Right lobe of liver (tissue), 6 donors: ENCODE results near the gene AP1B1. TPM values are rescaled to one million over a fixed set of nuclear protein-coding genes. Genes with fewer than 3 reads are reported as not detected.

Experiments used
- ATAC-seq, 4 donors: fragments of 200-7000 bp; cut with Tn5 transposase; one replicate each; pipeline ENCODE4 v1.9.1; 2020; ENCODE audit warnings: mild to moderate bottlenecking in 4 of 4, moderate library complexity in 4 of 4
- DNase-seq, 3 donors: peaks; one replicate each; pipeline ENCODE4 v3.0.0-alpha.2; 2020
- H3K27ac ChIP-seq, 3 donors: fragments of 200-600 bp; one replicate each; pipeline ENCODE4 v1.8.0; 2022
- H3K27me3 ChIP-seq, 2 donors: fragments of 200-600 bp; one replicate each; pipeline ENCODE4 v1.8.0; 2022
- H3K36me3 ChIP-seq, 4 donors: fragments of 200-600 bp; sonication (generic) in 1 of 4; one replicate each; pipeline versions ENCODE4 v1.5.1 to v1.8.0; 2017 to 2022; ENCODE audit warnings: control low read depth in 1 of 4
- H3K4me1 ChIP-seq, 4 donors: fragments of 200-600 bp; sonication (generic) in 1 of 4; one replicate each; pipeline versions ENCODE4 v1.5.1 to v1.8.0; 2017 to 2022; ENCODE audit warnings: control low read depth in 1 of 4
- H3K4me3 ChIP-seq, 3 donors: fragments of 200-600 bp; one replicate each; pipeline ENCODE4 v1.8.0; 2022
- H3K9me3 ChIP-seq, 4 donors: fragments of 200-600 bp; sonication (generic) in 1 of 4; one replicate each; pipeline versions ENCODE4 v1.5.1 to v1.8.0; 2017 to 2022; ENCODE audit warnings: control low read depth in 1 of 4
- CTCF ChIP-seq, 4 donors: fragments of 200-600 bp in 3 of 4; fragments of 450-650 bp in 1 of 4; IDR thresholded peaks; one replicate each; pipeline versions ENCODE4 v1.5.1 to v1.8.0; 2016 to 2022; ENCODE audit warnings: antibody characterized with exemption in 4 of 4, mild to moderate bottlenecking in 2 of 4
- POLR2A ChIP-seq: fragments of 450-650 bp; IDR thresholded peaks from one replicate; pipeline ENCODE4 v1.6.1; 2017; ENCODE audit warnings: antibody characterized with exemption, mild to moderate bottlenecking
- WGBS: methylation state at CpG from one replicate; pipeline ENCODE4 v1.1.6; 2018; ENCODE audit warnings: low coverage, low lambda C conversion rate; ENCODE audit not compliant: insufficient coverage; ENCODE audit errors: missing lambda C conversion rate; 5-methylcytosine and 5-hydroxymethylcytosine counted together
- intact Hi-C, 2 donors: fragments of 100-400 bp; cut with DNase I; formaldehyde crosslinking; loops; one replicate each; pipeline versions ENCODE4 v1.11.2 to v1.14.1; 2022
- total RNA-seq, 6 experiments: library from RNA; depleted of rRNA in 2 of 6; stranded (reverse); fragments of >200 nt in 2 of 6; fragmentation: NEBNext Ultra II Directional in 3 of 6; extraction: Animal tissue kit (Norgen Biotek cat#: 25700) in 3 of 6; gene quantifications; one replicate each; pipeline versions ENCODE4 v1.1.0 to v1.2.4, GENCODE V29; 2016 to 2023
- donor health status: DM: no; HTN: yes; CAD: no.
- donor health status: DM: no; HTN: no; CAD: no.
- donor health status: DM: no; HTN: no; CAD: no.
- donor health status: DM: no; HTN: yes; CAD: no.
- donor health status: DM: no; HTN: yes; CAD: no.

AP1B1 gene
- total RNA-seq, 6 experiments from 2014 or later: 35.7 to 63.2 (median 44.4) TPM

GRCh38 chr22:29298641-29299040 is 89.7 kb downstream of the AP1B1 start:
- DNase-seq: peak in 1 of 3 donors; percentile 45
- Histone ChIP-seq H3K9me3 (no peaks in the 10 kb centered on the region), H3K27me3 (no peaks in the 10 kb centered on the region), H3K4me1 (peaks cover 0 to 20% (median 5%) of the 10 kb centered on the region in 4 donors), H3K4me3 (no peak overlapping the region), H3K36me3 (peaks cover 23 to 75% (median 51%) of the 10 kb centered on the region in 4 donors), H3K27ac (no peak overlapping the region)
- TF ChIP-seq POLR2A (no peak), CTCF (IDR thresholded peaks at IDR 0.05) (no peak)
- intact Hi-C loops: no loop called here
- 67% methylated on average over 5 of the region's 8 CpGs for WGBS
- no peak for ATAC-seq

GRCh38 chr22:29292379-29292778 is 96.0 kb downstream of the AP1B1 start:
- Histone ChIP-seq H3K27me3 (no peaks in the 10 kb centered on the region), H3K4me3 (no peak overlapping the region), H3K36me3 (peaks cover 33 to 100% (median 71%) of the 10 kb centered on the region in 4 donors), H3K27ac (no peak overlapping the region), H3K9me3 (no peaks in the 10 kb centered on the region), H3K4me1 (no peaks in the 10 kb centered on the region)
- TF ChIP-seq POLR2A: no peak
- TF ChIP-seq CTCF (IDR thresholded peaks at IDR 0.05): no peak
- ATAC-seq (no peak), DNase-seq (no peak)
- intact Hi-C loops: no loop called here

GRCh38 chr22:29291215-29291614 is 97.2 kb downstream of the AP1B1 start:
- Histone ChIP-seq H3K27ac (no peak overlapping the region), H3K9me3 (no peaks in the 10 kb centered on the region), H3K27me3 (no peaks in the 10 kb centered on the region), H3K4me1 (no peaks in the 10 kb centered on the region), H3K4me3 (no peak overlapping the region), H3K36me3 (peaks cover 28 to 100% (median 64%) of the 10 kb centered on the region in 4 donors)
- DNase-seq (no peak), ATAC-seq (no peak)
- intact Hi-C loops: no loop called here
- WGBS: 73% methylated on average over 6 of the region's 7 CpGs
- no peak for TF ChIP-seq CTCF (IDR thresholded peaks at IDR 0.05)
- no peak for TF ChIP-seq POLR2A

- Histone ChIP-seq H3K36me3 (peaks cover 27 to 100% (median 64%) of the 10 kb centered on the region in 4 donors), H3K9me3 (no peaks in the 10 kb centered on the region), H3K27ac (no peak overlapping the region), H3K27me3 (no peaks in the 10 kb centered on the region), H3K4me1 (no peaks in the 10 kb centered on the region), H3K4me3 (no peak overlapping the region)
- no peak for TF ChIP-seq CTCF (IDR thresholded peaks at IDR 0.05)
- no peak for TF ChIP-seq POLR2A
- DNase-seq (no peak), ATAC-seq (no peak)
- 62% methylated on average over 5 of the region's 5 CpGs for WGBS
- intact Hi-C loops: no loop called here
Observed at GRCh38 chr22:29290061-29290460, 98.3 kb downstream of the AP1B1 start.

GRCh38 chr22:29288837-29289236 is 99.5 kb downstream of the AP1B1 start:
- Histone ChIP-seq H3K4me3 (no peak overlapping the region), H3K36me3 (peaks cover 29 to 100% (median 65%) of the 10 kb centered on the region in 4 donors), H3K4me1 (no peaks in the 10 kb centered on the region), H3K27ac (no peak overlapping the region), H3K9me3 (no peaks in the 10 kb centered on the region), H3K27me3 (no peaks in the 10 kb centered on the region)
- WGBS: 69% methylated on average over 2 of the region's 2 CpGs
- ATAC-seq (no peak), DNase-seq (no peak)
- intact Hi-C loops: no loop called here
- TF ChIP-seq POLR2A: no peak
- no peak for TF ChIP-seq CTCF (IDR thresholded peaks at IDR 0.05)
